Adipocyte (in vitro differentiated cells): ENCODE measurements around the gene EID3.

Source experiments
- DNase-seq: peaks from one replicate; pipeline ENCODE4 v3.0.0-alpha.2; 2015; ENCODE audit warnings: low read depth
- H3K27me3 ChIP-seq: replicated peaks from 2 replicates; pipeline ENCODE4 v1.7.0; 2013; ENCODE audit warnings: mild to moderate bottlenecking, low read length, moderate library complexity; ENCODE audit not compliant: control insufficient read depth, insufficient read depth
- H3K36me3 ChIP-seq: 2 replicates; pipeline ENCODE4 v1.7.0; 2013; ENCODE audit warnings: low read length, mild to moderate bottlenecking, moderate library complexity; ENCODE audit not compliant: control insufficient read depth, insufficient read depth, severe bottlenecking
- H3K4me1 ChIP-seq: 2 replicates; pipeline ENCODE4 v1.7.0; 2013; ENCODE audit warnings: mild to moderate bottlenecking, low read length, moderate library complexity; ENCODE audit not compliant: control insufficient read depth, insufficient read depth
- H3K4me3 ChIP-seq: 2 replicates; pipeline ENCODE4 v1.7.0; 2013; ENCODE audit warnings: mild to moderate bottlenecking, low read length, moderate library complexity
- H3K9ac ChIP-seq: 2 replicates; pipeline ENCODE4 v1.7.0; 2013; ENCODE audit warnings: mild to moderate bottlenecking, low read length, moderate library complexity
- H3K9me3 ChIP-seq: 2 replicates; pipeline ENCODE4 v1.7.0; 2013; ENCODE audit warnings: mild to moderate bottlenecking, low read length, moderate library complexity; ENCODE audit not compliant: control insufficient read depth

EID3 gene

DNA sequence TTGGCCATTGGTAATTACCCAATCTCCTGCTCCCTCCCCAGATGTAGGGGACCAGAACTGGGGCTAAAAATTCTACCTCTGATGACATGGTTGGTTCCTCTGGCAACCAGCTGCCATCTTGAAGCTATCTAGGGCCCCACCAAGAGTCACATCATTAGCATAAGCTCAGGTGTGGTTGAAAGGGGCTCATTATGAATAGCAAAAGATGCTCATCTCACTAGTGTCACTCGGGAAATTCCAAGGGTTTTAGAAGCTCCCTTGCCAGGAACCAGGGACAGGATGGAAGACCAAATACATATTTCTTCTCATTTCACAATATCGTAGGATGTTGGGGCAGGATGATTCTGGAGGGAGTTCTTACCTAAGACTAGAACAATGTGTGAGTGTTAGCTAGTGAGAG, 38.6 kb downstream of the EID3 start:
- Histone ChIP-seq H3K4me3 (no peak overlapping the region), H3K9me3 (no peaks in the 10 kb centered on the region), H3K27me3 (no peaks in the 10 kb centered on the region), H3K4me1 (peaks cover 42% of the 10 kb centered on the region), H3K9ac (no peak overlapping the region), H3K36me3 (peaks cover 95% of the 10 kb centered on the region)
- no peak for DNase-seq

- H3K4me1 ChIP-seq, result peaks cover 42% of the 10 kb centered on the region
- no peak for DNase-seq
- no peaks in the 10 kb centered on the region for H3K27me3 ChIP-seq
- no peaks in the 10 kb centered on the region for H3K9me3 ChIP-seq
- peaks cover 95% of the 10 kb centered on the region for H3K36me3 ChIP-seq
- no peak overlapping the region for H3K9ac ChIP-seq
- H3K4me3 ChIP-seq, result no peak overlapping the region
Observed at GRCh38 chr12:104342635-104343249, 39.2 kb downstream of the EID3 start.

DNA sequence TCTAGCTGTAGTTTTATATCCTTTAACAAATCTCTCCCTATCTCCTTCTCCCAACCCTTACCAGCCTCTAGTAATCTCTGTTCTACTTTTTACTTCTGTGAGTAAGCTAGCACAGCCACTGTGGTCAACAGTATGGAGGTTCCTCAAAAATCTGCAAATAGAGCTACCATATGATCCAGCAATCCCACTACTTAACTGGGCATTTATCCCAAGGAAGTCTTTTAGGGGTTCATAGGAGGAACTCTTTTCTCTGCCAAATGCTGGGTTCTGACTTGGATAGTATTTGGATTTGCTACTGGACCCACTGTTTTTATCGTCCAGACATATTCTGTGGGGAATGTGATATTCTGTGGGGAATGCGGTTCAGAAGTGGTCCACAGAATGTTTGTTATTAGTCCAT, 41.1 kb downstream of the EID3 start:
- peaks cover 98% of the 10 kb centered on the region for H3K36me3 ChIP-seq
- no peaks in the 10 kb centered on the region for H3K9me3 ChIP-seq
- peak overlapping the region; percentile 20 for H3K9ac ChIP-seq
- peaks cover 33% of the 10 kb centered on the region for H3K4me1 ChIP-seq
- no peak overlapping the region for H3K4me3 ChIP-seq
- H3K27me3 ChIP-seq, result no peaks in the 10 kb centered on the region
- no peak for DNase-seq

GRCh38 chr12:104345234-104346066, 41.9 kb downstream of the EID3 start:
- no peaks in the 10 kb centered on the region for H3K27me3 ChIP-seq
- peaks cover 98% of the 10 kb centered on the region for H3K36me3 ChIP-seq

GRCh38 chr12:104347374-104348075, 44.0 kb downstream of the EID3 start:
- no peak overlapping the region for H3K4me3 ChIP-seq
- H3K36me3 ChIP-seq, result peaks cover 98% of the 10 kb centered on the region
- H3K27me3 ChIP-seq, result no peaks in the 10 kb centered on the region
- no peak overlapping the region for H3K9ac ChIP-seq
- DNase-seq, result peak; percentile 37
- H3K9me3 ChIP-seq, result no peaks in the 10 kb centered on the region
- peaks cover 34% of the 10 kb centered on the region for H3K4me1 ChIP-seq

More at GRCh38 chr12:104345234-104346066, 41.9 kb downstream of the EID3 start:
- Histone ChIP-seq H3K4me1 (peaks cover 25% of the 10 kb centered on the region), H3K9me3 (no peaks in the 10 kb centered on the region), H3K9ac (peak overlapping the region; percentile 20), H3K4me3 (no peak overlapping the region)
- DNase-seq, result no peak

DNA sequence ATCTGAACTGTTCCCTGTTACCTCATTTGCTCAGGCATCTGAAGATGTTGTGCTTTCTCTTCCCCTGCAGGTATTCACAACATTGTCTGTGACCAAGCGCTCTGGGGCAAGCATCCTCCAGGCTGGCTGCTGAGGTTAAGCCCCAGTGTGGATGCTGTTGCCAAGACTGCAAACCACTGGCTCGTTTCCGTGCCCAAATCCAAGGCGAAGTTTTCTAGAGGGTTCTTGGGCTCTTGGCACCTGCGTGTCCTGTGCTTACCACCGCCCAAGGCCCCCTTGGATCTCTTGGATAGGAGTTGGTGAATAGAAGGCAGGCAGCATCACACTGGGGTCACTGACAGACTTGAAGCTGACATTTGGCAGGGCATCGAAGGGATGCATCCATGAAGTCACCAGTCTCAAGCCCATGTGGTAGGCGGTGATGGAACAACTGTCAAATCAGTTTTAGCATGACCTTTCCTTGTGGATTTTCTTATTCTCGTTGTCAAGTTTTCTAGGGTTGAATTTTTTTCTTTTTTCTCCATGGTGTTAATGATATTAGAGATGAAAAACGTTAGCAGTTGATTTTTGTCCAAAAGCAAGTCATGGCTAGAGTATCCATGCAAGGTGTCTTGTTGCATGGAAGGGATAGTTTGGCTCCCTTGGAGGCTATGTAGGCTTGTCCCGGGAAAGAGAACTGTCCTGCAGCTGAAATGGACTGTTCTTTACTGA, 44.9 kb downstream of the EID3 start:
- no peaks in the 10 kb centered on the region for H3K9me3 ChIP-seq
- no peak overlapping the region for H3K4me3 ChIP-seq
- no peak overlapping the region for H3K9ac ChIP-seq
- peaks cover 42% of the 10 kb centered on the region for H3K4me1 ChIP-seq
- no peak for DNase-seq
- H3K36me3 ChIP-seq, result peaks cover 98% of the 10 kb centered on the region
- no peaks in the 10 kb centered on the region for H3K27me3 ChIP-seq

- no peak overlapping the region for H3K9ac ChIP-seq
- no peaks in the 10 kb centered on the region for H3K9me3 ChIP-seq
- peaks cover 41% of the 10 kb centered on the region for H3K4me1 ChIP-seq
- H3K36me3 ChIP-seq, result peaks cover 99% of the 10 kb centered on the region
- H3K27me3 ChIP-seq, result no peaks in the 10 kb centered on the region
- DNase-seq, result no peak
- no peak overlapping the region for H3K4me3 ChIP-seq
Observed at GRCh38 chr12:104348994-104349494, 45.5 kb downstream of the EID3 start.

- Histone ChIP-seq H3K4me3 (no peak overlapping the region), H3K9ac (no peak overlapping the region), H3K9me3 (no peaks in the 10 kb centered on the region), H3K4me1 (peaks cover 27% of the 10 kb centered on the region), H3K27me3 (no peaks in the 10 kb centered on the region), H3K36me3 (peaks cover 98% of the 10 kb centered on the region)
- DNase-seq, result no peak
Observed at GRCh38 chr12:104350211-104351056, 46.9 kb downstream of the EID3 start.

DNA sequence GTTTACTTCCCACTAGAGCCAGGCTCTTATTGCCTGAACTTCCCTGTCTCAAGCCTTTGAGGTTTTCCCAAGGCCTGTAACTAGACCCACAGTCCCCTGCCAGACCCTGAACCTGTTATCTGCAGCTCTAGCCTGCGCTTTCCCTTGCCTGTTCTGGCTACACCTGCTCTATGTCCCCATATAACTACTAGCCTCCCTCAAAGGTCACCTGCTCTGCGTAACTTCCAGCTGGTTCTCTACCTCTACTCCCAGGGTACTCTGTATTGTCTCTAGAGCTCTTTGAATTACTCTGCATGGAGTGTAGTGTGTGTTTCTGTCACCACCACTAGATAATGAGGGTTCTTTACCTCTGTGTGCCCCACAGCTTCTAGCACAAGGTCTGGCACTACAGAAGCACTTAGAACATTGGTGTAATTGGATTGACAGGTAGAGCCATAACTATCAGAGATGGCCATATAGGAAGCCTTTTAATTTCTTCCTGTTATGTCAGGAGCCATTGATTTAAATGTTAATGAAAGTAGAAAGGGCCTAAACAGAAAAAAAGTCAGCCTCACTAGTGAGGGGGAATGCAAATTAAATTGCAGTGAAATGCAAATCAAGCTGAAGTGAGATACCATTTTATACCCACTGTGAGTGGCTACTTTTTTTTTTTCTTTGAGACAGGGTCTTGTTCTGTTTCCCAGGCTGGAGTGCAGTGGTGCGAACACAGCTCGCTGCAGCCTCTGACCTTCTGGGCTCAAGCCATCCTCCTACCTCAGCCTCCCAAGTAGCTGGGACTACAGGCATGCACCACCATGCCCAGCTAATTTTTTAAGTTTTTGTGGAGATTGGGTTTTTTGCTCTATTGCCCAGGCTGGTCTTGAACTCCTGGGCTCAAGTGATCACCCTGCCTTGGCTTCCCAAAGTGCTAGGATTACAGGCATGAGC, 47.8 kb downstream of the EID3 start:
- Histone ChIP-seq H3K9ac (no peak overlapping the region), H3K4me3 (no peak overlapping the region), H3K36me3 (peaks cover 89% of the 10 kb centered on the region), H3K9me3 (no peaks in the 10 kb centered on the region), H3K27me3 (no peaks in the 10 kb centered on the region), H3K4me1 (peaks cover 24% of the 10 kb centered on the region)
- DNase-seq, result no peak
